K562 (cell line): ENCODE results near the gene ZC3H6. TPM values are rescaled to one million over a fixed set of nuclear protein-coding genes. Genes with fewer than 3 reads are reported as not detected.

ENCODE experiments used
- ATAC-seq: fragments of 200-7000 bp; cut with Tn5 transposase; 3 replicates; pipeline ENCODE4 v1.9.1; 2020; ENCODE audit warnings: moderate library complexity
- BruUV-seq: library from RNA; stranded (reverse); fragments of 400-500 nt; replicated peaks from 2 replicates; lab custom pipeline; 2021; lab: Mats Ljungman, UMichigan
- CTCF ChIA-PET: fragments of 300-600 bp; formaldehyde crosslinking; extraction: SDS; loops from one replicate; lab custom pipeline; 2021; ENCODE audit warnings: low intra/inter-chr PET ratio; lab: Yijun Ruan, JAX
- POLR2A ChIA-PET: fragments of 300-600, 350-650 bp; sonication (Branson Sonifier 250); formaldehyde crosslinking; extraction: SDS; loops from one replicate; lab custom pipeline; 2021; ENCODE audit warnings: antibody characterized with exemption, inconsistent platforms; lab: Yijun Ruan, JAX
- DNase-seq, 4 experiments: peaks; one replicate each; pipeline versions ENCODE4 v3.0.0 to v3.0.0-alpha.2; 2011 to 2018; ENCODE audit warnings: low spot score in 3 of 4, mixed read lengths in 3 of 4; ENCODE audit errors: extremely low read depth in 1 of 4
- FAIRE-seq: peaks from 2 replicates; lab custom pipeline; 2011; peaks lifted over from hg19 to GRCh38; lab: Jason Lieb, UNC
- H2AFZ ChIP-seq: 2 replicates; pipeline ENCODE4 v1.6.0; 2011; ENCODE audit warnings: low read depth, low read length, control low read depth, inconsistent platforms
- H3K27ac ChIP-seq: fragments of 200-600 bp; 3 replicates; pipeline ENCODE4 v1.8.0; 2011; ENCODE audit warnings: low read depth, mild to moderate bottlenecking, control low read depth, inconsistent platforms, low read length, moderate library complexity, mixed read lengths; ENCODE audit errors: extremely low read depth
- H3K27me3 ChIP-seq, 2 experiments: fragments of 300-600 bp in 1 of 2; 2 replicates in 1 of 2; 3 replicates in 1 of 2; pipeline versions ENCODE4 v1.6.0 to v1.8.0; 2011; ENCODE audit warnings: inconsistent platforms in 2 of 2, low read length in 2 of 2, mild to moderate bottlenecking in 1 of 2, mixed read lengths in 1 of 2, moderate library complexity in 1 of 2; ENCODE audit not compliant: control insufficient read depth in 2 of 2, insufficient read depth in 2 of 2
- H3K36me3 ChIP-seq: fragments of 300-600 bp; 3 replicates; pipeline ENCODE4 v1.8.0; 2011; ENCODE audit warnings: mild to moderate bottlenecking, low read length, inconsistent platforms; ENCODE audit not compliant: control insufficient read depth, insufficient read depth
- H3K4me1 ChIP-seq, 2 experiments: fragments of 200-600 bp in 1 of 2; replicated peaks in 1 of 2; 2 replicates in 1 of 2; 3 replicates in 1 of 2; pipeline versions ENCODE4 v1.5.1 to v1.8.0; 2011; ENCODE audit warnings: inconsistent platforms in 2 of 2, low read length in 2 of 2, mild to moderate bottlenecking in 1 of 2, mixed read lengths in 1 of 2, moderate library complexity in 1 of 2; ENCODE audit not compliant: control insufficient read depth in 2 of 2, insufficient read depth in 2 of 2
- H3K4me2 ChIP-seq: 2 replicates; pipeline ENCODE4 v1.6.1; 2011; ENCODE audit warnings: low read length, control low read depth, inconsistent platforms, mixed read lengths; ENCODE audit not compliant: insufficient read depth
- H3K4me3 ChIP-seq: fragments of 200-600 bp; sonication (generic), shearing (Covaris generic); 2 replicates; pipeline ENCODE4 v1.5.1; 2016; ENCODE audit warnings: control low read depth, inconsistent platforms
- H3K79me2 ChIP-seq: fragments of 200-600 bp; 3 replicates; pipeline ENCODE4 v1.8.0; 2011; ENCODE audit warnings: low read length, inconsistent platforms; ENCODE audit not compliant: control insufficient read depth, insufficient read depth
- H3K9ac ChIP-seq, 2 experiments: 2 replicates each; pipeline versions ENCODE4 v1.6.0 to v1.6.1; 2011; ENCODE audit warnings: low read depth in 2 of 2, low read length in 2 of 2, control low read depth in 1 of 2, inconsistent platforms in 1 of 2, mild to moderate bottlenecking in 1 of 2, mixed read lengths in 1 of 2; ENCODE audit not compliant: insufficient read depth in 1 of 2
- H3K9me1 ChIP-seq: one replicate; pipeline ENCODE4 v1.6.0; 2011; ENCODE audit warnings: inconsistent platforms, mild to moderate bottlenecking, low read length, moderate library complexity; ENCODE audit not compliant: control insufficient read depth, insufficient read depth
- H3K9me3 ChIP-seq: replicated peaks from 2 replicates; pipeline ENCODE4 v1.5.1; 2011; ENCODE audit warnings: low read depth, low read length, inconsistent platforms; ENCODE audit not compliant: control insufficient read depth, insufficient read depth
- H4K20me1 ChIP-seq: replicated peaks from 2 replicates; pipeline ENCODE4 v1.6.1; 2011; ENCODE audit warnings: low read length, inconsistent platforms, mixed read lengths; ENCODE audit not compliant: control insufficient read depth, insufficient read depth
- GABPB1 ChIP-seq: sonication (generic); formaldehyde crosslinking; IDR thresholded peaks from 2 replicates; pipeline ENCODE4 v1.8.0; 2022; ENCODE audit warnings: mild to moderate bottlenecking, missing genetic modification reagents
- GABPB2 ChIP-seq: fragments of 250-450 bp; sonication (Bioruptor Pico); conservative IDR thresholded peaks from 2 replicates; pipeline ENCODE4 v1.5.1; 2021; ENCODE audit warnings: mild to moderate bottlenecking
- HDAC6 ChIP-seq: IDR thresholded peaks from 2 replicates; pipeline ENCODE4 v1.6.1; 2012; ENCODE audit warnings: low read depth, mild to moderate bottlenecking, control low read depth, inconsistent platforms, low read length, moderate library complexity
- ILK ChIP-seq: fragments of 450-650 bp; IDR thresholded peaks from 2 replicates; pipeline ENCODE4 v1.6.1; 2016; ENCODE audit warnings: missing genetic modification characterization, low read depth, mild to moderate bottlenecking, missing compliant biosample characterization, moderate library complexity, borderline replicate concordance
- NFIC ChIP-seq: fragments of 450-650 bp; IDR thresholded peaks from 2 replicates; pipeline ENCODE4 v1.6.1; 2017; ENCODE audit warnings: mild to moderate bottlenecking, inconsistent platforms
- SMC3 ChIP-seq: conservative IDR thresholded peaks from 2 replicates; pipeline ENCODE4 v1.6.1; 2011; ENCODE audit warnings: low read depth, low read length, improper control_type of control experiment; ENCODE audit not compliant: insufficient read depth
- THRAP3 ChIP-seq: fragments of 450-650 bp; IDR thresholded peaks from 2 replicates; pipeline ENCODE4 v1.6.1; 2016; ENCODE audit warnings: mild to moderate bottlenecking, inconsistent platforms, borderline replicate concordance
- WGBS: fragments of 100-300 bp; shearing (Covaris generic); methylation state at CpG from one replicate; pipeline ENCODE4 v1.1.6; 2016; ENCODE audit warnings: low coverage, mixed read lengths; ENCODE audit not compliant: insufficient coverage; ENCODE audit errors: missing lambda C conversion rate; 5-methylcytosine and 5-hydroxymethylcytosine counted together
- in situ Hi-C: fragments of 300-500 bp; cut with MboI; formaldehyde crosslinking; loops from 4 replicates; pipeline ENCODE4 v1.15.0; 2018; ENCODE audit warnings: inconsistent platforms, mixed read lengths
- intact Hi-C: fragments of 100-400 bp; cut with micrococcal nuclease; formaldehyde crosslinking; loops from 2 replicates; pipeline ENCODE4 v1.14.2; 2022
- polyA plus RNA-seq, 8 experiments: library from polyadenylated mRNA; depleted of rRNA in 4 of 8; stranded (reverse) in 5 of 8; unstranded in 3 of 8; fragments of >200 nt; fragmentation: Nextera tagmentation in 2 of 8; fragmentation: Illumina TruSeq in 1 of 8; extraction: Ambion mirVana in 2 of 8; extraction: Trizol in 1 of 8; gene quantifications; 2 replicates each; pipeline versions ENCODE4 v1.2.1 to v1.2.3, GENCODE V29; 2011 to 2014; ENCODE audit warnings: inconsistent platforms in 1 of 8, missing spikeins in 1 of 8
- total RNA-seq, 7 experiments: library from RNA; depleted of rRNA in 6 of 7; stranded (reverse); fragments of >200 nt in 6 of 7; fragmentation: Illumina TruSeq in 2 of 7; extraction: Trizol in 2 of 7; gene quantifications; 2 replicates each; pipeline versions ENCODE4 v1.2.1 to v1.2.3, GENCODE V29; 2011 to 2021; ENCODE audit warnings: low replicate concordance in 1 of 7

Gene ZC3H6
- total and polyA plus RNA-seq, 9 of the 15 experiments (the other 6 are each of a cell fraction or from before 2014, with no cell fraction given) = 0.45 to 1.9 (median 1.5) TPM

DNA sequence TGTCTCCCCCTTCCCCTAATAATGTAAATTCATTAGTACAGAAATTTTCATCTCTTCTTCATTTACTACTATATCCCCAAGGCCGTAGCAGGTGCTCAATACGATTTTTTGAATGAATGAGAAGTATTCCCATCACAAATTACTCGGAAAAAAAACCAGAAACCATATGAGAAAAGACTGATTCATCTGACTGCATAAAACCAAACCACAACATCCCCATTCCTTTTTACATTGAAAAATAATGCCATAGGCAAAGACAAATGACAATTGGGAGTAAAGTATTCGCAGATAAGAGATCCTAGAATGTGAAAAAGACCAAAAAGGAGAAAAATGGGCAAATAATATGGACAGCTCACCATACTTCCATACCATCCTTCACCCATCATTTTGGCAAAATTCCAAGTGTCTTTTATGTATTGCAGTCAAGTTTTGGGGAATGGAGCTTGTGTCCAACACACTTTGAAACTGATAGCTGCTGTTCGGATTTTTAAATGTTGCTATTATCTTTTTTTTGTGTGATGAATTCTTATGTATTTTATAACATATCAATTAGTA lies 22.1 kb upstream of the ZC3H6 start:
- Histone ChIP-seq H3K9me1 (no peaks in the 10 kb centered on the region), H2AFZ (no peak overlapping the region), H3K9me3 (no peaks in the 10 kb centered on the region), H4K20me1 (0 out of 2 replicates have a peak, but pooled peaks cover 3% of the 10 kb centered on the region), H3K4me3 (peak overlapping the region; percentile 64; the same call in 1 of the 2 replicates), H3K27ac (no peak overlapping the region), H3K4me2 (no peak overlapping the region), H3K79me2 (peaks cover 44% of the 10 kb centered on the region), H3K27me3 (no peaks in the 10 kb centered on the region), H3K4me1 (peaks cover 24 to 36% of the 10 kb centered on the region in 2 experiments), H3K9ac (peak overlapping the region in 1 of 2 experiments; percentile 81; a peak in 1 of 4 replicates), H3K36me3 (peaks cover 30% of the 10 kb centered on the region)
- CTCF ChIA-PET = no interaction called here
- DNase-seq (no peak), FAIRE-seq (no peak), ATAC-seq (no peak)
- in situ Hi-C loops (loop anchor here (25.0 kb wide), 1 partner anchor 234 kb away; the partner anchor contains the start of gene TTL), intact Hi-C loops (no loop called here)
- POLR2A ChIA-PET = interaction anchor here (1.2 to 3.8 kb wide), 3 partner anchors 9 to 19 kb away, joined by 3 to 18 read pairs (median 16); no protein-coding TSS in a partner anchor
- no peak for TF ChIP-seq ILK (tag)
- TF ChIP-seq GABPB2 (CRISPR knock-in tag) = no peak
- TF ChIP-seq GABPB1 = no peak
- TF ChIP-seq NFIC = peak; percentile 92
- TF ChIP-seq SMC3 = no peak
- no peak for TF ChIP-seq THRAP3
- no peak for TF ChIP-seq HDAC6
- 82% methylated on average over 5 of the region's 5 CpGs for WGBS
- BruUV-seq = no TSS peak
